Measurements from ENCODE around the gene CYP27A1.

GRCh38 chr2:218823196-218823855, 41.4 kb downstream of the CYP27A1 start:
- no peak for TF ChIP-seq CTCF (IDR thresholded peaks at IDR 0.05 in 8 of 11, conservative IDR thresholded peaks at IDR 0.05 in 3 of 11)
- no peak for TF ChIP-seq POLR2A (IDR thresholded peaks at IDR 0.05)
